GM23248 (cell line): Measurements from ENCODE around the gene CALY.

Experiments
- EZH2 ChIP-seq: fragments of 200-600 bp; sonication (generic); IDR thresholded peaks from 2 replicates; pipeline ENCODE4 v1.6.1; 2018; ENCODE audit warnings: antibody characterized with exemption, mild to moderate bottlenecking; ENCODE audit not compliant: insufficient read depth, poor library complexity, severe bottlenecking
- EZH2phosphoT487 ChIP-seq: fragments of 200-600 bp; sonication (generic); IDR thresholded peaks from 2 replicates; pipeline ENCODE4 v1.6.1; 2018; ENCODE audit warnings: antibody characterized with exemption, moderate library complexity, mild to moderate bottlenecking, low read depth; ENCODE audit not compliant: insufficient read depth

DNA sequence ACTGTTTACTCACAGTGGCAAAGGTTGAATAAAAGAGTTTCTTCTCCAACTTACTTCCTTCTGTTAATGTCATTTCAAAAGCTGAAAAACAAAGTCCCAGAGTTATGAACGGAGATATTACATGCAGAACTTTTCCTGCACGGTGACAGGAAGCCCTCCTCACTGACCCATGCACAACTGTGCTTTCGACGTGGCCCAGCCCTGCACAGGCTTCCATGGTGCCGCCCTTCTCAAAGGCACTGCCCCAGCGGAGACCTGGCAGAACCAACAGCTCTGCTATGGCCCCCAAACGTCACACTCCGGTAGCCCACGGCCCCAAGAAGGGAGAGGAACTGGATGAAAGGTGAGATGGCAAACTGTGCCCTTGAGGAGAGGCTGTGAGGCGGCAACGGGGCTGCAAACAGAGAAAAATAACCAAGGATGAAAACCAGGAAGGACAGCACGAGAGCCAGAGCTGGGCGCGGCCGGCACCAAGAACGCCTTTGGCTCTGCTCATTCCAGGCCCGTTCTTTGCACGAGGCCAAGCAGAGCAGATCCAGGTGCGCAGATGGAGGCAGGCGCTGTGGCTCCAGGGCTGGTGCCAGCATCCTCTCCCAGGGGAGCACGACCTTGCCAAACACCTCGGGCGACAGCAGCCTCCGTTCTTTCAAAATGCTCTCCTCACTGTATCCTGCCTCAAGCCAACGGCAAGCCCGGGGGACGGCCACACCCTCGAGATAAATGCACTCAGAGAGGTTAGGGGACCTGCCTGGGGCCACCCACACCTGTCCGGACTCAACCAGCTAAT is 28.1 kb upstream of the CALY start:
- TF ChIP-seq EZH2, result no peak
- no peak for TF ChIP-seq EZH2phosphoT487
